ENCODE measurements around the gene CASP3. TPM values are rescaled to one million over a fixed set of nuclear protein-coding genes. Genes with fewer than 3 reads are reported as not detected.

CASP3 gene
- polyA plus RNA-seq, 1 of the 3 experiments (the other 2 are of a cell fraction): 15.5 TPM

DNA sequence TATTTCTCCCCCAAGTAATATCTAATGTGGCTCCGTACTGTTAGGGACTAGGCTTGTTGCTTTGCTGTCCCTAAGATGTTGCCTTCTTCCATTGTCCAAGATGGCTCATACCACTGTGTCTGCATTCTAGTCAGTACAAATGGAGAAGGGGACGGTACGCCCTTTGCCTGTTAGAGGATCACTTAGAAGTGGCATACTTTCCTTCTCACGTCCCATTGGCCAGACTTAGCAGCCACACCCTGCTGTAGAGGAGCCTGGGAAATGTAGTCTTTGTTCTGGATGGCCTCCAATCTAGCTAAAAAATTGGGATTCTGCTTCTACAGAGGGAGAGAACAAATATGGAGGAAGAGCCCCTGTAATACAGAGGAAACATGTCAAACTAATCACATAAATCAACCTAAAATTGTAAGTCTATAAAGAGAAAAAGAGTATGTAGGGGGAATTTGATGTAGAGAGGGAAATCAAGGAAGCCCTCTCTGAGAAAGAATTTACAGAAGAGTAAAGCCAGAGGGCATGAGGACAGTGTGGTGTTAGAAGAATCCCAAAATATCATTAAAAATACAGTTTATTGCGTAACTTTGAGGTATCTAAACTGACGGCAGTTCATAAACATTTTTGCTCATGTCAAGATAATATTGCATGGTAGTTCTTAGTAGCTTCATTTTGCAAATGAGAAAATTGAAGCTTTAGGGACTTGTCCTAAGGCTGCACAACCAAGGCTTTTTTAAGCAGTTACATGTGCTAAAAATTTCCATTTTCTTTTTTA is 15.4 kb upstream of the CASP3 start (continued):
- TF ChIP-seq, protein P1, sequence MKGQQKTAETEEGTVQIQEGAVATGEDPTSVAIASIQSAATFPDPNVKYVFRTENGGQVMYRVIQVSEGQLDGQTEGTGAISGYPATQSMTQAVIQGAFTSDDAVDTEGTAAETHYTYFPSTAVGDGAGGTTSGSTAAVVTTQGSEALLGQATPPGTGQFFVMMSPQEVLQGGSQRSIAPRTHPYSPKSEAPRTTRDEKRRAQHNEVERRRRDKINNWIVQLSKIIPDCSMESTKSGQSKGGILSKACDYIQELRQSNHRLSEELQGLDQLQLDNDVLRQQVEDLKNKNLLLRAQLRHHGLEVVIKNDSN (IDR thresholded peaks at IDR 0.05; ENCODE audit: borderline replicate concordance, low read depth): no peak
- TF ChIP-seq CHD2 (IDR thresholded peaks at IDR 0.05; ENCODE audit: low read length, partially characterized antibody) (no peak), SIN3A (IDR thresholded peaks at IDR 0.05; ENCODE audit: borderline replicate concordance, low read depth, low read length) (no peak), RXRA (IDR thresholded peaks at IDR 0.05; ENCODE audit: borderline replicate concordance, low read depth) (no peak), EZH2phosphoT487 (IDR thresholded peaks at IDR 0.05; ENCODE audit: borderline replicate concordance, low read depth) (no peak)
- TF ChIP-seq, protein P2, sequence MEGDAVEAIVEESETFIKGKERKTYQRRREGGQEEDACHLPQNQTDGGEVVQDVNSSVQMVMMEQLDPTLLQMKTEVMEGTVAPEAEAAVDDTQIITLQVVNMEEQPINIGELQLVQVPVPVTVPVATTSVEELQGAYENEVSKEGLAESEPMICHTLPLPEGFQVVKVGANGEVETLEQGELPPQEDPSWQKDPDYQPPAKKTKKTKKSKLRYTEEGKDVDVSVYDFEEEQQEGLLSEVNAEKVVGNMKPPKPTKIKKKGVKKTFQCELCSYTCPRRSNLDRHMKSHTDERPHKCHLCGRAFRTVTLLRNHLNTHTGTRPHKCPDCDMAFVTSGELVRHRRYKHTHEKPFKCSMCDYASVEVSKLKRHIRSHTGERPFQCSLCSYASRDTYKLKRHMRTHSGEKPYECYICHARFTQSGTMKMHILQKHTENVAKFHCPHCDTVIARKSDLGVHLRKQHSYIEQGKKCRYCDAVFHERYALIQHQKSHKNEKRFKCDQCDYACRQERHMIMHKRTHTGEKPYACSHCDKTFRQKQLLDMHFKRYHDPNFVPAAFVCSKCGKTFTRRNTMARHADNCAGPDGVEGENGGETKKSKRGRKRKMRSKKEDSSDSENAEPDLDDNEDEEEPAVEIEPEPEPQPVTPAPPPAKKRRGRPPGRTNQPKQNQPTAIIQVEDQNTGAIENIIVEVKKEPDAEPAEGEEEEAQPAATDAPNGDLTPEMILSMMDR (IDR thresholded peaks at IDR 0.05): no peak

DNA sequence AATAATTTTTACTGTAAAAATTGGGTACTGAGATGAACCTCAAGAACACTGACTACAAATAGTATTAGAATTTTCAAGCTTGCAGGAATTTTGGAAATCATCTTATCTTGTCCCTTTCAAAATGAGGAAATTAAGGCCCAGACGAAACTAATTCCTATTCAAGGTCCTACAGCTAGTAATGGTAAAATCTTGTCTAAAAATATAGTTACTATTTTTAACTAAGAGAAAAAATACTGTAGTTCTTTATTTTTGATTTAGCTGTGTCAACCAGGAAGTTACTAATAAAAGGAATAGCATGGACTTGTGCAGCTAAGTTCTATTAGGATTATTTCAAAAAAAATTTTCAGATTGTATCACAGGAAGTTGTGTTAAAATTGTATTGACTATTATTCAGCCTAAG is 13.0 kb upstream of the CASP3 start:
- ChIA-PET CTCF (interaction anchor here (0.7 to 1.4 kb wide), 5 partner anchors 39 to 398 kb away, joined by 3 to 4 read pairs (median 3); no protein-coding TSS in a partner anchor), POLR2A (interaction anchor here (1.0 kb wide), 1 partner anchor 11 kb away, joined by 3 read pairs; no protein-coding TSS in a partner anchor)
- Histone ChIP-seq H3K4me2 (no peak overlapping the region), H2AFZ (ENCODE audit: low read depth) (no peak overlapping the region), H3K27me3 (ENCODE audit: insufficient read depth) (no peaks in the 10 kb centered on the region), H3K36me3 (replicated peaks in 1 of 2; ENCODE audit: control insufficient read depth in 1 of 2, insufficient read depth in 2 of 2, low read length in 1 of 2) (peaks cover 9 to 24% of the 10 kb centered on the region in 2 experiments), H3K9ac (no peak overlapping the region), H3K79me2 (ENCODE audit: insufficient read depth) (no peaks in the 10 kb centered on the region), H3K27ac (ENCODE audit: low read depth in 2 of 2, low read length in 1 of 2) (no peak overlapping the region; a peak in 1 of 4 replicates), H3K4me1 (ENCODE audit: control insufficient read depth in 1 of 2, insufficient read depth in 2 of 2, low read depth in 1 of 2, low read length in 1 of 2) (0 out of 4 replicates have a peak, but pooled peaks cover 0 to 5% of the 10 kb centered on the region in 2 experiments), H3K4me3 (ENCODE audit: low read depth in 2 of 2, low read length in 1 of 2) (no peak overlapping the region), H3K9me3 (no peaks in the 10 kb centered on the region), H4K20me1 (ENCODE audit: insufficient read depth) (no peaks in the 10 kb centered on the region), H3F3A (replicated peaks; ENCODE audit: insufficient read depth) (no peaks in the 10 kb centered on the region), H3K9me2 (no peaks in the 10 kb centered on the region)
- WGBS (ENCODE audit: low lambda C conversion rate): 91% methylated on average over 1 of the region's 1 CpG
- no peak for DNase-seq
- TF ChIP-seq TAF1 (IDR thresholded peaks at IDR 0.05; ENCODE audit: borderline replicate concordance, low read depth, low read length): no peak
- no peak for TF ChIP-seq RFX5 (IDR thresholded peaks at IDR 0.05; ENCODE audit: low read length)
- TF ChIP-seq MXI1 (IDR thresholded peaks at IDR 0.05; ENCODE audit: low read depth, low read length): no peak
- no peak for TF ChIP-seq GABPA (IDR thresholded peaks at IDR 0.05; ENCODE audit: low read depth)
- TF ChIP-seq, protein P3, sequence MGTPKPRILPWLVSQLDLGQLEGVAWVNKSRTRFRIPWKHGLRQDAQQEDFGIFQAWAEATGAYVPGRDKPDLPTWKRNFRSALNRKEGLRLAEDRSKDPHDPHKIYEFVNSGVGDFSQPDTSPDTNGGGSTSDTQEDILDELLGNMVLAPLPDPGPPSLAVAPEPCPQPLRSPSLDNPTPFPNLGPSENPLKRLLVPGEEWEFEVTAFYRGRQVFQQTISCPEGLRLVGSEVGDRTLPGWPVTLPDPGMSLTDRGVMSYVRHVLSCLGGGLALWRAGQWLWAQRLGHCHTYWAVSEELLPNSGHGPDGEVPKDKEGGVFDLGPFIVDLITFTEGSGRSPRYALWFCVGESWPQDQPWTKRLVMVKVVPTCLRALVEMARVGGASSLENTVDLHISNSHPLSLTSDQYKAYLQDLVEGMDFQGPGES (IDR thresholded peaks at IDR 0.05; ENCODE audit: low read depth, low read length): no peak
- TF ChIP-seq, protein P4, sequence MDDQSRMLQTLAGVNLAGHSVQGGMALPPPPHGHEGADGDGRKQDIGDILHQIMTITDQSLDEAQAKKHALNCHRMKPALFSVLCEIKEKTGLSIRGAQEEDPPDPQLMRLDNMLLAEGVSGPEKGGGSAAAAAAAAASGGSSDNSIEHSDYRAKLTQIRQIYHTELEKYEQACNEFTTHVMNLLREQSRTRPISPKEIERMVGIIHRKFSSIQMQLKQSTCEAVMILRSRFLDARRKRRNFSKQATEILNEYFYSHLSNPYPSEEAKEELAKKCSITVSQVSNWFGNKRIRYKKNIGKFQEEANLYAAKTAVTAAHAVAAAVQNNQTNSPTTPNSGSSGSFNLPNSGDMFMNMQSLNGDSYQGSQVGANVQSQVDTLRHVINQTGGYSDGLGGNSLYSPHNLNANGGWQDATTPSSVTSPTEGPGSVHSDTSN (IDR thresholded peaks at IDR 0.05): no peak
- no peak for TF ChIP-seq FOSL2 (IDR thresholded peaks at IDR 0.05; ENCODE audit: borderline replicate concordance, low read depth)
- no peak for TF ChIP-seq EZH2phosphoT487 (IDR thresholded peaks at IDR 0.05; ENCODE audit: borderline replicate concordance, low read depth)
- no peak for TF ChIP-seq TCF12 (IDR thresholded peaks at IDR 0.05)
- TF ChIP-seq FOXJ3 (CRISPR knock-in tag; IDR thresholded peaks at IDR 0.05): no peak
- TF ChIP-seq, protein P5, sequence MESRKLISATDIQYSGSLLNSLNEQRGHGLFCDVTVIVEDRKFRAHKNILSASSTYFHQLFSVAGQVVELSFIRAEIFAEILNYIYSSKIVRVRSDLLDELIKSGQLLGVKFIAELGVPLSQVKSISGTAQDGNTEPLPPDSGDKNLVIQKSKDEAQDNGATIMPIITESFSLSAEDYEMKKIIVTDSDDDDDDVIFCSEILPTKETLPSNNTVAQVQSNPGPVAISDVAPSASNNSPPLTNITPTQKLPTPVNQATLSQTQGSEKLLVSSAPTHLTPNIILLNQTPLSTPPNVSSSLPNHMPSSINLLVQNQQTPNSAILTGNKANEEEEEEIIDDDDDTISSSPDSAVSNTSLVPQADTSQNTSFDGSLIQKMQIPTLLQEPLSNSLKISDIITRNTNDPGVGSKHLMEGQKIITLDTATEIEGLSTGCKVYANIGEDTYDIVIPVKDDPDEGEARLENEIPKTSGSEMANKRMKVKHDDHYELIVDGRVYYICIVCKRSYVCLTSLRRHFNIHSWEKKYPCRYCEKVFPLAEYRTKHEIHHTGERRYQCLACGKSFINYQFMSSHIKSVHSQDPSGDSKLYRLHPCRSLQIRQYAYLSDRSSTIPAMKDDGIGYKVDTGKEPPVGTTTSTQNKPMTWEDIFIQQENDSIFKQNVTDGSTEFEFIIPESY (IDR thresholded peaks at IDR 0.05; ENCODE audit: borderline replicate concordance, low read depth): no peak
- no peak for TF ChIP-seq RCOR1 (IDR thresholded peaks at IDR 0.05; ENCODE audit: low read length)
- TF ChIP-seq TEAD4 (IDR thresholded peaks at IDR 0.05; ENCODE audit: borderline replicate concordance, insufficient read depth): no peak
- TF ChIP-seq GATA2 (CRISPR knock-in tag; IDR thresholded peaks at IDR 0.05): no peak
- TF ChIP-seq NFIC (IDR thresholded peaks at IDR 0.05; ENCODE audit: borderline replicate concordance): no peak
- no peak for TF ChIP-seq NRF1 (IDR thresholded peaks at IDR 0.05; ENCODE audit: low read depth, low read length)
- no peak for TF ChIP-seq FOXM1 (IDR thresholded peaks at IDR 0.05; ENCODE audit: low read depth)
